NCI-H128 (cell line): ENCODE data around the gene OR2M3.
"Not testable (repeated sequence)": the region's sequence is repeated elsewhere in the genome, so short reads cannot be mapped to it uniquely, and the experiment has no call there.

Experiments used
- DNase-seq: peaks from one replicate; lab custom pipeline; 2025; ENCODE audit not compliant: unreplicated experiment; lab: John Stamatoyannopoulos, UW

The OR2M3 gene

GRCh38 chr1:248196965-248197364, at the start of gene OR2M3:
Gene OR2M3, plus strand, starts transcription at chr1:248197265. Its CDS starts 5,803 bp downstream, at chr1:248203068.
- DNase-seq: no peak

- no peak for DNase-seq
These were observed 44.8 kb upstream of the OR2M3 start for GRCh38 chr1:248152056-248152827.

- DNase-seq: no peak
These were observed 41.1 kb upstream of the OR2M3 start for GRCh38 chr1:248155927-248156326.

- DNase-seq: no peak
These were observed 38.3 kb upstream of the OR2M3 start for GRCh38 chr1:248158758-248159157.

GRCh38 chr1:248164031-248164430, 33.0 kb upstream of the OR2M3 start:
- no peak for DNase-seq

- no peak for DNase-seq
These were observed 31.9 kb upstream of the OR2M3 start for GRCh38 chr1:248165186-248165585.

- no peak for DNase-seq
These were observed 22.5 kb upstream of the OR2M3 start, which contains the start of gene OR2M2 for GRCh38 chr1:248174521-248174920. Gene OR2M2, plus strand, starts transcription at chr1:248174821. Its CDS starts 5,165 bp downstream, at chr1:248179986.

GRCh38 chr1:248183996-248184395, 13.1 kb upstream of the OR2M3 start:
- DNase-seq: no peak

GRCh38 chr1:248187363-248187762, 9.7 kb upstream of the OR2M3 start:
- DNase-seq: no peak

- DNase-seq: no peak
These were observed 8.0 kb upstream of the OR2M3 start for GRCh38 chr1:248189026-248189425.

- DNase-seq: no peak
These were observed 2.9 kb upstream of the OR2M3 start for GRCh38 chr1:248194117-248194516.

GRCh38 chr1:248215880-248216279, 18.8 kb downstream of the OR2M3 start:
- DNase-seq: no peak

- DNase-seq: no peak
These were observed 28.5 kb downstream of the OR2M3 start for GRCh38 chr1:248225537-248225936.

- DNase-seq: no peak
These were observed 32.4 kb downstream of the OR2M3 start for GRCh38 chr1:248229360-248229908.

GRCh38 chr1:248231117-248231516, 34.1 kb downstream of the OR2M3 start, which contains the start of gene OR2M4:
Gene OR2M4, plus strand, starts transcription at chr1:248231417. Its CDS starts 7,512 bp downstream, at chr1:248238929.
- no peak for DNase-seq

- no peak for DNase-seq
These were observed 42.4 kb downstream of the OR2M3 start for GRCh38 chr1:248239478-248239877.

GRCh38 chr1:248243204-248243603, 46.1 kb downstream of the OR2M3 start:
- peak; percentile 1 for DNase-seq

GRCh38 chr1:248259309-248259708, 62.2 kb downstream of the OR2M3 start:
- DNase-seq: not testable (repeated sequence)
